Coronary artery (tissue), 2 donors: ENCODE measurements around the gene TPH2.

ENCODE experiments used
- DNase-seq: peaks from one replicate; pipeline ENCODE4 v3.0.0-alpha.2; 2017; ENCODE audit warnings: low spot score
- H3K27ac ChIP-seq, 2 donors: fragments of 200-600 bp; sonication (generic); one replicate each; pipeline ENCODE4 v1.5.1; 2016 to 2019
- H3K4me3 ChIP-seq: fragments of 200-600 bp; sonication (generic); 2 replicates; pipeline ENCODE4 v1.5.1; 2016; ENCODE audit warnings: mild to moderate bottlenecking, moderate library complexity
- TF ChIP-seq, protein P1 (sequence below): fragments of 200-600 bp; sonication (generic); IDR thresholded peaks from one replicate; pipeline ENCODE4 v1.5.1; 2019; ENCODE audit warnings: antibody characterized with exemption

The TPH2 gene

DNA sequence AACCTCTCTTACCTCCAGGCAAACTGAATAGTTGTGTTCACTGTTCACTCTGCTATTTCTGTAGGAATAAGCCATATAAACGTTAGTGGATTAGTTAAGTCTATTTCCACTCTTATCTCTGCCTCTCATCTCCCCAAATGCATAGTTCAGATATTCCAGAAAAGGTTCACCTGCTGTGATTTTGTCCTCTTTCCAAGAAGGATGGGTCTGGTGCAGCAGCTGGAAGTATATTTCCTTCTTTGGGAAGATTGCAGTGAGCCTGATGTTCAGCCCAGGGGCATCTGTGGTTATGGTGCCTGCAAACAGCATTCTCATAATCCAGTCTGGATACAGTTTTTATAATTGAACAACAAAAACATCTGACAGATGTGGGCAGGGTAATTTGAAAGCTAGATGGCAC is 97.7 kb downstream of the TPH2 start:
- DNase-seq = no peak
- Histone ChIP-seq H3K4me3 (no peak overlapping the region), H3K27ac (no peak overlapping the region)
- TF ChIP-seq, protein P1, sequence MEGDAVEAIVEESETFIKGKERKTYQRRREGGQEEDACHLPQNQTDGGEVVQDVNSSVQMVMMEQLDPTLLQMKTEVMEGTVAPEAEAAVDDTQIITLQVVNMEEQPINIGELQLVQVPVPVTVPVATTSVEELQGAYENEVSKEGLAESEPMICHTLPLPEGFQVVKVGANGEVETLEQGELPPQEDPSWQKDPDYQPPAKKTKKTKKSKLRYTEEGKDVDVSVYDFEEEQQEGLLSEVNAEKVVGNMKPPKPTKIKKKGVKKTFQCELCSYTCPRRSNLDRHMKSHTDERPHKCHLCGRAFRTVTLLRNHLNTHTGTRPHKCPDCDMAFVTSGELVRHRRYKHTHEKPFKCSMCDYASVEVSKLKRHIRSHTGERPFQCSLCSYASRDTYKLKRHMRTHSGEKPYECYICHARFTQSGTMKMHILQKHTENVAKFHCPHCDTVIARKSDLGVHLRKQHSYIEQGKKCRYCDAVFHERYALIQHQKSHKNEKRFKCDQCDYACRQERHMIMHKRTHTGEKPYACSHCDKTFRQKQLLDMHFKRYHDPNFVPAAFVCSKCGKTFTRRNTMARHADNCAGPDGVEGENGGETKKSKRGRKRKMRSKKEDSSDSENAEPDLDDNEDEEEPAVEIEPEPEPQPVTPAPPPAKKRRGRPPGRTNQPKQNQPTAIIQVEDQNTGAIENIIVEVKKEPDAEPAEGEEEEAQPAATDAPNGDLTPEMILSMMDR = no peak

DNA sequence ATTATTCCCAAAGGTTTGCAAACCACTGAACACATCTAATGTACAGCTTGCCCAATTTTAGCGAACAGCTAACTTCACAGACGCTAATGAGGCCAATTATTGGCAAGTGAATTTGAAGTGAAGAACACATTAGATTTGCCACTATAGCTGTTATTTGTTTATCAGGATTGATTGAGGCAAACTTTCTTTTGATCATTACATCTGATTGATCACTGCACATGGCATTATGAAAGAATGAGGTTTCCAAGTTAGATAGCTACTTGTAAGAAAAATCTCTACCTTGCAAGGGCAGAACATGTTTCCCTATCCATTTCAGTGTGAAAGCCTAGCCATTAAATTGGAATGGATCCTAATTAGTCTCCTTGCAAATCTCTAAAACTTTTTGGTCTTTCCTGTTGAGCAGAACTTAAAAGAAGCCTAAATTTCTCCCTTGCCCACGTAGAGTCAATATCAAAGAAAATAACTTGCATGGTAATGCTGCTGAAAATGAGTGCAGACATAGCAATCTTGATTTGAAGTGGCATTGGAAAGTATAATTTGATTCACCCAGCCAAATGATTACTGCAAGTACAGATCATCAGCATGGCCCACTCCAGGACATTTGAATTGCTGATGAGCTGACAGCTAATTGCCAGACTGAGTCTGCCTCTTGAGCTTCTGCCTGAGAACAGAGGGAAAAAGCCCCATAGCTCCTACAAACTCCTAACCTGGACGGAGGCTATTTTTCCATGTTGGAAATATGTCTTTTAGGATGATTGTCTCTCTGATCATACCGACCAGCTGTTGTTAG is 98.6 kb downstream of the TPH2 start:
- no peak for DNase-seq
- TF ChIP-seq, protein P1 = no peak
- no peak overlapping the region for H3K4me3 ChIP-seq
- H3K27ac ChIP-seq = no peak overlapping the region

DNA sequence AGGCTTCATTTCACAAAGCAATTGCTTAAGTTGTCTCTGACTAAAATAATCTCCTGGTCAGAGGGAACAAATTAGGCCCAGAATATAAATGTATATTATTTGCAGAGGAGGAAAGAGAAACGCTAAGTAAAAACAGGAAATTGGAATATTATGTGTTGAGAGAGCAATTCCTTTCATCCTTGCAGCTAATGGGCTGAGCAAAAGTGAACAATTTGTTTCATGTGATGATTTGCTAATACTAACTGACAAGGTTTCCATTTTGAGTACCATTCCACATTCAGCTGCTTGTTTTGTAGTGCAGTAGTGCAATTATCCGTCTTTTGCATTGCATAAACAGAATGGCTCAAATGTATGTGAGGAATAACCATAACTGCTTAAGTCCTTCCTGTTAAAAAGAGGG is 103.2 kb downstream of the TPH2 start:
- no peak for DNase-seq
- no peak overlapping the region for H3K27ac ChIP-seq
- no peak overlapping the region for H3K4me3 ChIP-seq
- TF ChIP-seq, protein P1 = no peak

DNA sequence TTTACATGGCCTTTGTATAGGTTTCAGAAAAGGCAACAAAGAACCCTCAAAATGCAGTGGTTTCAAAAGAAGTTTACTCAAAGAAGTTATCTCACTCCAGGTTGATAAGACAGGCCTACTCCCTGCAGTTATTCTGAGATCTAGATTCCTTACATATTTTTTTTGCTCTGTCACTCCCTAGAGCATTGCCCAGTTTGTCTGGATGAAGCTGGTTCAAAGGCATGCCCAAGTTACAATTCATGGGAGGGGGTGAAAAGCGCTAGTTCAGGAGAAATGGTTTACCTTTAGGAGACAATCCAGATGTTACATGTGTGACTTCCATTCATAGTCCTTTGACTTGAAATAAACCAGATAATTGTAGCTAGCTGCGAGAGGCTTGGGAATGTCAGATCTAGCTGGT is 115.0 kb downstream of the TPH2 start:
- Histone ChIP-seq H3K27ac (no peak overlapping the region), H3K4me3 (no peak overlapping the region)
- no peak for DNase-seq
- TF ChIP-seq, protein P1 = no peak

DNA sequence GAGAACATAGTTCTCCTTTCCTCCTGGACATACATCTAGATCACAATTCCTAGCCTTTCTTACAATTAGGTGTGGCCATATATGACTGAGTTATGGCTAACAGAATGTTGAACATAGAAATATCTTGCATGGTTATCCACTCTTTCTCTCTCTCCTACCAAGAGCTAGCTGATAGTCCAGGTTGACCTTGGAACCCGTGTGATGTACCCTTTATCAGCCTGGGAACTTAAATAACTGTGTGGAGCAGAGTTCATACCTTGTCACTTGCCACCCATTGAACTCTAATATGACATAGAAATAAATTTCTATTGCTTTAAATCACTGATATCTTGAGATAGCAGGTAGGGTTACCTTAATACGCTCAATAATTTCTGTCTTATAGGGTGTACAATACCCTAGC is 115.9 kb downstream of the TPH2 start:
- Histone ChIP-seq H3K4me3 (no peak overlapping the region), H3K27ac (no peak overlapping the region)
- DNase-seq = no peak
- TF ChIP-seq, protein P1 = no peak

DNA sequence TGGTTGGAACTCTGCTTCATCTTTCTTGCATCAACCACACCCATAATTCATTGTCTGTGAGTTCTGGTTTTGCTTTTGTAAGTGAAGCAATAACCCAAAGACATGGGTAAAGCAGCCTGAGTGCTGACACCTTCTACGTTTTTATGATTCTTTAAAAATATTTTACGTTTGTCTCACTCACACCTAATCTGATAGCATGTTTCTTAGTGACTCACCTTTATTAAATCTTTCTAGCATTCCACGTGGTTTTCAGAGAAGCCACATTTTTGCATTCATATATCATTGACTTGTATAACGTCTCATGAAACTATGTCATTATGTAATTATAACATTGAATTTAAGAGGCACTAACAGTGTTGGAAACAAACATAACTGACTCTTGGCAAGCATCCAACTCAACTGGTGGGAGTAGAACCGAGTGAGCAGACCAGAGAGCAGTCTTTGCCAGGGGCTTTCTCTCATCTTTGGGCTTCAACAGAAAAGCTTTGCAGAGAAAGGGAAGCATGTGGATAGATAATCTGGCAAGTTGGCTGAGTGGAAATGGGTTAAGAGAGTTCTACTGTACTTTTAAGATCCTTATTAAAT is 118.8 kb downstream of the TPH2 start:
- DNase-seq = no peak
- Histone ChIP-seq H3K27ac (no peak overlapping the region), H3K4me3 (no peak overlapping the region)
- TF ChIP-seq, protein P1 = no peak

DNA sequence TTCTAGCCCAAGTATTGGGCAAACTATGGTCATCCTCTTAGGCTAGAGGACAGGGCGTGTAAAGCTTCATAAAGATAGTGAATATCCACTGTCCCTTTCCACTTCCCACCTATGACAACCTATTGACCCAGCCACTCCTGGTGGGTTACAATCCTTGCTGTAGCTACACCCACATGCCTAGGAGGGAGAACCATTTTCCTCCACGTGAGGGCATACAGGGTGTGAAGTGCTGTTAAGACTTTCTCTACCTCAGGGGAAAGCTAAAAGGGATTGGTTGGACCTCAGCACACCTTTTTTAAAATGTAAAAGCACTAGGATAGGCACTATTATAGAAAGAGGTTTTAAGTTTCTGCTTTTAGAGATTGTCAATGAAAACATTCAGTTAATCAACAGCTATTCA is 124.4 kb downstream of the TPH2 start:
- no peak overlapping the region for H3K4me3 ChIP-seq
- TF ChIP-seq, protein P1 = no peak
- DNase-seq = no peak
- H3K27ac ChIP-seq = no peak overlapping the region
